Activated naive CD4-positive, alpha-beta T cell treated with Interleukin-2 at 50 U/mL for 16 hours (primary cell): ENCODE measurements around the gene LSM14A.
"Not testable (repeated sequence)": the region's sequence is repeated elsewhere in the genome, so short reads cannot be mapped to it uniquely, and the experiment has no call there.

Experiments used
- DNase-seq: peaks from one replicate; pipeline ENCODE4 v3.0.0-alpha.2; 2020

Gene LSM14A

GRCh38 chr19:34159541-34159940, 12.8 kb upstream of the LSM14A start:
- not testable (repeated sequence) for DNase-seq

GRCh38 chr19:34161902-34162301, 10.4 kb upstream of the LSM14A start:
- DNase-seq = not testable (repeated sequence)

- DNase-seq = no peak
These were observed 7.0 kb upstream of the LSM14A start for GRCh38 chr19:34165295-34165738.

- not testable (repeated sequence) for DNase-seq
These were observed 2.7 kb upstream of the LSM14A start for GRCh38 chr19:34169475-34170199.

GRCh38 chr19:34171539-34171876, 796 bp upstream of the LSM14A start:
- DNase-seq = peak; percentile 65

- no peak for DNase-seq
These were observed 423 bp downstream of the LSM14A start for GRCh38 chr19:34172661-34173192.

- peak; percentile 19 for DNase-seq
These were observed 1.1 kb downstream of the LSM14A start for GRCh38 chr19:34173193-34173956.

- DNase-seq = not testable (repeated sequence)
These were observed 2.9 kb downstream of the LSM14A start for GRCh38 chr19:34175173-34175572.

- DNase-seq = no peak
These were observed 4.3 kb downstream of the LSM14A start for GRCh38 chr19:34176581-34176980.

- DNase-seq = no peak
These were observed 5.9 kb downstream of the LSM14A start for GRCh38 chr19:34178274-34178610.

- DNase-seq = no peak
These were observed 6.8 kb downstream of the LSM14A start for GRCh38 chr19:34179066-34179465.

GRCh38 chr19:34180273-34180672, 8.0 kb downstream of the LSM14A start:
- no peak for DNase-seq

GRCh38 chr19:34180709-34181108, 8.4 kb downstream of the LSM14A start:
- no peak for DNase-seq

- no peak for DNase-seq
These were observed 9.0 kb downstream of the LSM14A start for GRCh38 chr19:34181111-34181864.

- DNase-seq = no peak
These were observed 9.8 kb downstream of the LSM14A start for GRCh38 chr19:34182125-34182524.

GRCh38 chr19:34184880-34185491, 12.7 kb downstream of the LSM14A start:
- DNase-seq = no peak

- no peak for DNase-seq
These were observed 13.9 kb downstream of the LSM14A start for GRCh38 chr19:34186205-34186604.

GRCh38 chr19:34187011-34187410, 14.7 kb downstream of the LSM14A start:
- no peak for DNase-seq

- no peak for DNase-seq
These were observed 16.1 kb downstream of the LSM14A start for GRCh38 chr19:34188408-34188807.

GRCh38 chr19:34189199-34189916, 17.1 kb downstream of the LSM14A start:
- DNase-seq = no peak

- DNase-seq = no peak
These were observed 17.7 kb downstream of the LSM14A start for GRCh38 chr19:34189917-34190425.

GRCh38 chr19:34191355-34191962, 19.2 kb downstream of the LSM14A start:
- DNase-seq = no peak
